MCF 10A (cell line): Measurements from ENCODE around the gene GSC2. TPM values are rescaled to one million over a fixed set of nuclear protein-coding genes. Genes with fewer than 3 reads are reported as not detected.
A peak's percentile ranks its signal among the peaks of the same experiment; 100 is the strongest.

Source experiments
- BruUV-seq: library from RNA; stranded (reverse); fragments of 400-500 nt; replicated peaks from 2 replicates; lab custom pipeline; 2021; lab: Mats Ljungman, UMichigan
- CTCF ChIA-PET: fragments of 300-600 bp; sonication (Branson Sonifier 250); formaldehyde crosslinking; extraction: SDS; loops from one replicate; lab custom pipeline; 2021; ENCODE audit warnings: antibody characterized with exemption, inconsistent platforms; lab: Yijun Ruan, JAX
- POLR2A ChIA-PET: fragments of 300-600, 350-650 bp; sonication (Branson Sonifier 250); formaldehyde crosslinking; extraction: SDS; loops from one replicate; lab custom pipeline; 2020; ENCODE audit warnings: antibody characterized with exemption, inconsistent platforms; lab: Yijun Ruan, JAX
- DNase-seq: peaks from one replicate; pipeline ENCODE4 v3.0.0-alpha.2; 2018; ENCODE audit not compliant: unreplicated experiment
- H3K27ac Mint-ChIP-seq: one replicate; pipeline ENCODE4 v1.8.0; 2022; ENCODE audit warnings: mild to moderate bottlenecking, low read depth, mixed read lengths; ENCODE audit not compliant: unreplicated experiment
- H3K27me3 Mint-ChIP-seq: one replicate; pipeline ENCODE4 v1.8.0; 2022; ENCODE audit warnings: mixed read lengths; ENCODE audit not compliant: insufficient read depth, unreplicated experiment
- H3K36me3 Mint-ChIP-seq: one replicate; pipeline ENCODE4 v1.8.0; 2022; ENCODE audit warnings: mild to moderate bottlenecking, moderate library complexity, mixed read lengths; ENCODE audit not compliant: insufficient read depth, unreplicated experiment
- H3K4me1 Mint-ChIP-seq: one replicate; pipeline ENCODE4 v1.8.0; 2022; ENCODE audit warnings: mixed read lengths; ENCODE audit not compliant: insufficient read depth, unreplicated experiment
- H3K4me3 Mint-ChIP-seq: one replicate; pipeline ENCODE4 v1.8.0; 2022; ENCODE audit warnings: mild to moderate bottlenecking, moderate library complexity, mixed read lengths; ENCODE audit not compliant: unreplicated experiment
- H3K9me3 Mint-ChIP-seq: one replicate; pipeline ENCODE4 v1.8.0; 2022; ENCODE audit warnings: mixed read lengths; ENCODE audit not compliant: unreplicated experiment
- CTCF ChIP-seq: fragments of 200-600 bp; IDR thresholded peaks from one replicate; pipeline ENCODE4 v1.8.0; 2022; ENCODE audit warnings: antibody characterized with exemption, mild to moderate bottlenecking; ENCODE audit not compliant: unreplicated experiment
- intact Hi-C: fragments of 100-400 bp; cut with micrococcal nuclease; formaldehyde crosslinking; loops from 2 replicates; pipeline ENCODE4 v1.14.1; 2022
- total RNA-seq: library from RNA; stranded (reverse); gene quantifications from 2 replicates; pipeline ENCODE4 v1.2.3, GENCODE V29; 2022

Gene GSC2
- total RNA-seq, 1 experiment from 2014 or later: not detected

GRCh38 chr22:19176175-19176643 is 26.1 kb upstream of the GSC2 start:
- peaks cover 36% of the 10 kb centered on the region for H3K4me1 Mint-ChIP-seq
- POLR2A ChIA-PET: interaction anchor here (0.8 kb wide), 1 partner anchor 390 kb away, joined by 5 read pairs; no protein-coding TSS in a partner anchor
- BruUV-seq: no TSS peak
- H3K4me3 Mint-ChIP-seq: peak overlapping the region; percentile 75
- peaks cover 19% of the 10 kb centered on the region for H3K36me3 Mint-ChIP-seq
- no peaks in the 10 kb centered on the region for H3K27me3 Mint-ChIP-seq
- peak overlapping the region; percentile 57 for H3K27ac Mint-ChIP-seq
- no peak for TF ChIP-seq CTCF
- H3K9me3 Mint-ChIP-seq: no peaks in the 10 kb centered on the region
- no peak for DNase-seq
- CTCF ChIA-PET: interaction anchor here (0.6 kb wide), 1 partner anchor 109 kb away, joined by 3 read pairs; no protein-coding TSS in a partner anchor
- intact Hi-C loops: loop anchor here (5.0 kb wide), 1 partner anchor 271 kb away; the partner anchor contains the start of gene C22orf39

GRCh38 chr22:19175602-19176174 is 25.6 kb upstream of the GSC2 start:
- BruUV-seq: TSS peak; percentile 35
- no peak for TF ChIP-seq CTCF
- Mint-ChIP-seq H3K27me3 (no peaks in the 10 kb centered on the region), H3K27ac (peak overlapping the region; percentile 57), H3K4me1 (peaks cover 40% of the 10 kb centered on the region), H3K36me3 (peaks cover 20% of the 10 kb centered on the region), H3K4me3 (peak overlapping the region; percentile 75), H3K9me3 (no peaks in the 10 kb centered on the region)
- intact Hi-C loops: loop anchor here (5.0 kb wide), 1 partner anchor 272 kb away; the partner anchor contains the start of gene C22orf39
- DNase-seq: no peak
- POLR2A ChIA-PET: interaction anchor here (0.8 to 1.6 kb wide), 2 partner anchors 21 to 390 kb away, joined by 4 to 5 read pairs; no protein-coding TSS in a partner anchor
- CTCF ChIA-PET: interaction anchor here (0.6 to 0.7 kb wide), 3 partner anchors 110 to 175 kb away, joined by 3 to 4 read pairs (median 3); no protein-coding TSS in a partner anchor

GRCh38 chr22:19175026-19175601 is 25.0 kb upstream of the GSC2 start:
- BruUV-seq: no TSS peak
- Mint-ChIP-seq H3K4me3 (no peak overlapping the region), H3K36me3 (peaks cover 25% of the 10 kb centered on the region), H3K27ac (peak overlapping the region; percentile 57), H3K27me3 (no peaks in the 10 kb centered on the region), H3K9me3 (no peaks in the 10 kb centered on the region), H3K4me1 (peaks cover 45% of the 10 kb centered on the region)
- POLR2A ChIA-PET: interaction anchor here (0.6 to 1.6 kb wide), 6 partner anchors 20 to 391 kb away, joined by 3 to 12 read pairs (median 4); partner anchors contain the start of gene CLTCL1
- CTCF ChIA-PET: interaction anchor here (0.6 to 0.7 kb wide), 2 partner anchors 136 to 176 kb away, joined by 3 to 4 read pairs; no protein-coding TSS in a partner anchor
- intact Hi-C loops: loop anchor here (5.0 kb wide), 1 partner anchor 272 kb away; the partner anchor contains the start of gene C22orf39
- peak; percentile 6 for DNase-seq
- no peak for TF ChIP-seq CTCF
